Adipose tissue (tissue), 3 donors: ENCODE data around the gene C11orf21. TPM values are rescaled to one million over a fixed set of nuclear protein-coding genes. Genes with fewer than 3 reads are reported as not detected.

ENCODE experiments used
- H3K27ac ChIP-seq: one replicate; pipeline ENCODE4 v1.5.1; 2013; ENCODE audit warnings: low read depth, low read length
- WGBS, 3 donors: extraction: QIAGEN DNeasy Blood & Tissue Kit; methylation state at CpG; one replicate each; pipeline ENCODE4 v1.1.7; 2013; 5-methylcytosine and 5-hydroxymethylcytosine counted together
- polyA plus RNA-seq, 3 donors: library from polyadenylated mRNA; stranded (reverse); fragments of 200-250 nt; gene quantifications; one replicate each; pipeline ENCODE4 v1.2.3, GENCODE V29; 2013
- donor health status: healthy with polysubstance abuse.
- donor health status: Bipolar disorder and iron deficiency.
- donor health status: healthy.

Gene C11orf21
- polyA plus RNA-seq, 3 donors, result 0.62 to 1.8 (median 0.79) TPM

GRCh38 chr11:2280208-2280607 is 21.5 kb downstream of the C11orf21 start:
- no peak overlapping the region for H3K27ac ChIP-seq
- WGBS, 3 donors, result 72 to 84% (median 76%) methylated on average over 2 of the region's 2 CpGs

GRCh38 chr11:2277933-2278523 is 23.7 kb downstream of the C11orf21 start:
- H3K27ac ChIP-seq, result no peak overlapping the region
- 81 to 87% (median 85%) methylated on average over 6 of the region's 6 CpGs for WGBS, 3 donors

- no peak overlapping the region for H3K27ac ChIP-seq
- WGBS, 3 donors, result 63 to 76% (median 67%) methylated on average over 6 of the region's 6 CpGs
These were observed 24.7 kb downstream of the C11orf21 start for GRCh38 chr11:2277008-2277346.

GRCh38 chr11:2276280-2277007 is 25.3 kb downstream of the C11orf21 start:
- WGBS, 3 donors, result 86 to 96% (median 96%) methylated on average over 14 of the region's 14 CpGs
- no peak overlapping the region for H3K27ac ChIP-seq

GRCh38 chr11:2275334-2276279 is 26.1 kb downstream of the C11orf21 start:
- H3K27ac ChIP-seq, result no peak overlapping the region
- 88 to 94% (median 92%) methylated on average over 30 of the region's 30 CpGs for WGBS, 3 donors

- 66 to 88% (median 83%) methylated on average over 12 of the region's 12 CpGs for WGBS, 3 donors
These were observed 27.9 kb downstream of the C11orf21 start for GRCh38 chr11:2273771-2274170.

GRCh38 chr11:2273311-2273710 is 28.4 kb downstream of the C11orf21 start:
- H3K27ac ChIP-seq, result no peak overlapping the region
- WGBS, 3 donors, result 79 to 94% (median 92%) methylated on average over 15 of the region's 15 CpGs

More at GRCh38 chr11:2273771-2274170, 27.9 kb downstream of the C11orf21 start:
- H3K27ac ChIP-seq, result no peak overlapping the region

- 80 to 87% (median 80%) methylated on average over 7 of the region's 7 CpGs for WGBS, 3 donors
- H3K27ac ChIP-seq, result no peak overlapping the region
These were observed 28.8 kb downstream of the C11orf21 start for GRCh38 chr11:2272946-2273280.

GRCh38 chr11:2272228-2272945 is 29.3 kb downstream of the C11orf21 start:
- H3K27ac ChIP-seq, result no peak overlapping the region
- WGBS, 3 donors, result 78 to 89% (median 88%) methylated on average over 21 of the region's 21 CpGs

GRCh38 chr11:2271327-2272227 is 30.1 kb downstream of the C11orf21 start:
- H3K27ac ChIP-seq, result no peak overlapping the region
- 23 to 31% (median 28%) methylated on average over 42 to 45 of the region's 45 CpGs for WGBS, 3 donors

GRCh38 chr11:2271077-2271326 is 30.7 kb downstream of the C11orf21 start:
- 1 to 3% (median 1%) methylated on average over 27 to 28 of the region's 28 CpGs for WGBS, 3 donors
- H3K27ac ChIP-seq, result no peak overlapping the region

- whole genome bisulfite sequencing, 3 donors, result 2 to 3% (median 2%) methylated on average over 68 to 89 of the region's 89 CpGs
- no peak within 1 kb of the TSS for H3K27ac ChIP-seq
These were observed 31.2 kb downstream of the C11orf21 start, which contains the start of gene ASCL2 for GRCh38 chr11:2270322-2271076. Gene ASCL2, minus strand, starts transcription at chr11:2270588. Its CDS starts 256 bp downstream, at chr11:2270332.

GRCh38 chr11:2269601-2270321 is 32.0 kb downstream of the C11orf21 start:
- WGBS, 3 donors, result 2% methylated on average over 86 to 104 of the region's 104 CpGs
- no peak overlapping the region for H3K27ac ChIP-seq

- 1 to 2% (median 2%) methylated on average over 53 to 89 of the region's 89 CpGs for WGBS, 3 donors
- H3K27ac ChIP-seq, result no peak overlapping the region
These were observed 32.8 kb downstream of the C11orf21 start for GRCh38 chr11:2268729-2269600.

GRCh38 chr11:2267851-2268728 is 33.6 kb downstream of the C11orf21 start:
- H3K27ac ChIP-seq, result no peak overlapping the region
- WGBS, 3 donors, result 67 to 84% (median 77%) methylated on average over 26 of the region's 26 CpGs
